Naive thymus-derived CD8-positive, alpha-beta T cell (primary cell): ENCODE measurements around the gene OXSR1. TPM values are rescaled to one million over a fixed set of nuclear protein-coding genes. Genes with fewer than 3 reads are reported as not detected.

Source experiments
- ATAC-seq, 2 donors: fragments of 150-1000 bp; cut with Tn5 transposase in 1 of 2; sonication (Bioruptor Pico), chemical (Tn5 transposase) in 1 of 2; 1 replicate in 1 of 2; 2 replicates in 1 of 2; pipeline ENCODE4 v1.10.0; 2021; ENCODE audit warnings: mild to moderate bottlenecking in 2 of 2, moderate library complexity in 2 of 2
- POLR2A ChIA-PET: fragments of 350-600 bp; sonication (Branson Sonifier 250); formaldehyde crosslinking; loops from one replicate; lab custom pipeline; 2021; ENCODE audit warnings: antibody characterized with exemption; lab: Charles Lee
- DNase-seq, 10 donors: peaks; one replicate each; pipeline versions ENCODE4 v3.0.0 to v3.0.0-alpha.2; 2020 to 2022
- H3K27ac Mint-ChIP-seq, 10 donors: one replicate each; pipeline ENCODE4 v1.8.0; 2020 to 2022; ENCODE audit warnings: mild to moderate bottlenecking in 10 of 10, mixed read lengths in 10 of 10, moderate library complexity in 4 of 10, inconsistent platforms in 1 of 10
- H3K27me3 Mint-ChIP-seq, 5 donors: one replicate each; pipeline ENCODE4 v1.8.0; 2021 to 2022; ENCODE audit warnings: mixed read lengths in 5 of 5
- H3K36me3 Mint-ChIP-seq, 3 donors: one replicate each; pipeline ENCODE4 v1.8.0; 2020 to 2022; ENCODE audit warnings: mixed read lengths in 3 of 3, mild to moderate bottlenecking in 2 of 3, inconsistent platforms in 1 of 3
- H3K4me1 Mint-ChIP-seq, 4 donors: one replicate each; pipeline ENCODE4 v1.8.0; 2021 to 2022; ENCODE audit warnings: mixed read lengths in 4 of 4
- H3K4me3 Mint-ChIP-seq, 10 donors: one replicate each; pipeline ENCODE4 v1.8.0; 2020 to 2022; ENCODE audit warnings: mild to moderate bottlenecking in 10 of 10, mixed read lengths in 10 of 10, moderate library complexity in 6 of 10, inconsistent platforms in 1 of 10
- H3K9me3 Mint-ChIP-seq, 9 donors: one replicate each; pipeline ENCODE4 v1.8.0; 2020 to 2022; ENCODE audit warnings: mixed read lengths in 9 of 9, mild to moderate bottlenecking in 3 of 9, inconsistent platforms in 1 of 9, moderate library complexity in 1 of 9
- polyA plus RNA-seq, 3 donors: library from polyadenylated mRNA; unstranded; fragments of 300-500 nt; fragmentation: Illumina TruSeq; gene quantifications; one replicate each; pipeline ENCODE4 v1.2.3, GENCODE V29; 2021
- total RNA-seq, 8 experiments: library from RNA in 2 of 8; stranded (reverse) in 2 of 8; gene quantifications; one replicate each; pipeline ENCODE4 v1.2.3 and lab custom pipeline; 2021 to 2026

The OXSR1 gene
- total and polyA plus RNA-seq, 5 experiments from 2014 or later, result 12.9 to 40.8 (median 14.0) TPM

DNA sequence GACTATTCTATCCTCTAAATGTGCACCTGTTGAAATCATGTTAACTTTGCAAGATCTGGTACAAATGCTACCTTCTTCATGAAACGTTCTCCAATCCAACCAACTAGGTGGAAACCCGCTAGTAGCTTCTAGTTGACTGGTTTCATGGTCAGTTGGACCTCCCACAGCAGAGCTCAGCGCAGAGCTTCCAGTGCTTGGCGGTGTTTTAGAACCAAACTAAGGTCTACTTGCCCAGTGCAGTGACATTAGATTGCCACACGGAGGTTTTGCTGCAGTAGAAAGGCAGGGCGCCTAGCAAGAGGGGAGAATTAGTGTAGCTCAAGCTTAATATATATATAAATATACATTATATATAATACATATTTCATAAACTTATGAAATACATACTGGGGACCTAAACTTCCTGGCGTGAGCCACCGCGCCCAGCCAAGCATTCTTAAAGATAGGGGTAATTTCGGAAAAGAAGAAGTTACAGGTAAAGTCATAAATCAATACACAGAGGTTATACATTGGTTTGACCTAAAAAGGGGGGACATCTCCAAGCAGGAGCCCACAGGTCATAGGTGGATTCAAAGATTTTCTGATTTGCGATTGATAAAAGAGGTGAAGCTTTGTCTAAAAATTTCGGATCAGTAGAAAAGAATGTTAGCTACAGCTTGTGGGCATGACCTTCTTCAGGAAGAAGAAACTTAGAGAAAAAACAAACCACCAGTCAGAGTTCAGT, 2.1 kb upstream of the OXSR1 start:
- POLR2A ChIA-PET, result interaction anchor here (5.8 kb wide), 1 partner anchor 24 kb away, joined by 192 read pairs; the partner anchor contains the start of genes ACAA1 and MYD88
- ATAC-seq, result no peak

DNA sequence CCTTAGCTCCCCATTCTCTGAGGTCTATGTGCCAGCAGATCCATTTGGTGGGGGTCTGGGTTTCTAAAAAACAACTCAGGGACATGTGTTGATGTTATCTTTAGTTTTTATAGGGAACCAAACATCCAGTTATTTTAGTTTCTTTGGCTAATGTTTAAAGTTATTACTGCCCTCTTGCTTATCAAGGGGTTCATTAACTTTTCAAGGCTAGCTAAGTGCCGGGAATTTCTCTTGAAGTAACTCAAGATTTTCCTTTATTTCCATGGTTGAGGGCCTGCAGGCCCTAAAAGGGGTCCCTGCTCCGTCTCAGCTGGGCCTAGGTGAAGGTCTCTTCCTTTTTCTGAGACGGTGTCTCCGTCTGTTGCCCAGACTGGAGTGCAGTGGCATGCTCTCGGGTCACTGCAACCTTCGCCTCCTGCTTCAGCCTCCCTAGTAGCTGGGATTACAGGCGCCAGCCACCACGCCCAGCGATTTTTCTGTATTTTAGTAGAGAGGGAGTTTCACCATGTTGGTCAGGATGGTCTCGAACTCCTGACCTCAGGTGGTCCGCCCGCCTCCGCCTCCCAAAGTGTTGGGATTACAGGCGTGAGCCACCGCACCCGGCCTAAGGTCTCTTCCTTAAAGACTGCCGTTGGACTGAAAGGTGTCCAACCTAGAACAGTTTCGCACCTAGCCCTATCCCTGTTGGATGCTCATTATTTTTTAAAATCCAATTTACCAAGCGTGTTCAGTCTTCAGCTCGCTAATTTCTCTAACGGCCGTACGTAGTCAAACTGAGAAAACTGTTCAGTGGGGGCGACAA, 1.3 kb upstream of the OXSR1 start:
- peak overlapping the region; percentile 99 to 100 (median 100) for H3K27ac Mint-ChIP-seq
- no peaks in the 10 kb centered on the region for H3K9me3 Mint-ChIP-seq
- ATAC-seq (no peak), DNase-seq (no peak)
- POLR2A ChIA-PET, result interaction anchor here (1.2 to 5.8 kb wide), 8 partner anchors 10 to 161 kb away, joined by 3 to 192 read pairs (median 6); partner anchors contain the start of genes ACAA1, DLEC1 and MYD88
- peaks cover 21 to 40% (median 40%) of the 10 kb centered on the region in 4 donors for H3K4me1 Mint-ChIP-seq
- peaks cover 0 to 4% (median 0%) of the 10 kb centered on the region in 3 donors for H3K36me3 Mint-ChIP-seq
- no peaks in the 10 kb centered on the region for H3K27me3 Mint-ChIP-seq
- H3K4me3 Mint-ChIP-seq, result peak overlapping the region; percentile 88 to 97 (median 95)

More for the DNA sequence above, 2.1 kb upstream of the OXSR1 start:
- no peaks in the 10 kb centered on the region for H3K27me3 Mint-ChIP-seq
- H3K9me3 Mint-ChIP-seq, result no peaks in the 10 kb centered on the region
- H3K27ac Mint-ChIP-seq, result peak overlapping the region in 8 of 10 donors; percentile 19 to 100 (median 100)
- peak in 3 of 10 donors; percentile 22 to 28 (median 27) for DNase-seq
- peaks cover 0 to 4% (median 0%) of the 10 kb centered on the region in 3 donors for H3K36me3 Mint-ChIP-seq
- peaks cover 21 to 35% (median 32%) of the 10 kb centered on the region in 4 donors for H3K4me1 Mint-ChIP-seq
- H3K4me3 Mint-ChIP-seq, result peak overlapping the region in 5 of 10 donors; percentile 3 to 67 (median 22)

- ATAC-seq (peak; percentile 17 to 35), DNase-seq (no peak)
- no peaks in the 10 kb centered on the region for H3K27me3 Mint-ChIP-seq
- no peaks in the 10 kb centered on the region for H3K9me3 Mint-ChIP-seq
- H3K36me3 Mint-ChIP-seq, result peaks cover 0 to 4% (median 0%) of the 10 kb centered on the region in 3 donors
- peak overlapping the region; percentile 88 to 97 (median 95) for H3K4me3 Mint-ChIP-seq
- H3K27ac Mint-ChIP-seq, result peak overlapping the region; percentile 99 to 100 (median 100)
- peaks cover 21 to 45% (median 45%) of the 10 kb centered on the region in 4 donors for H3K4me1 Mint-ChIP-seq
- POLR2A ChIA-PET, result interaction anchor here (1.0 to 5.8 kb wide), 11 partner anchors 10 to 332 kb away, joined by 3 to 192 read pairs (median 5); partner anchors contain the start of genes ACAA1, DLEC1, EXOG and MYD88
Measured at GRCh38 chr3:38164643-38164951, 740 bp upstream of the OXSR1 start.

GRCh38 chr3:38165722-38166387, 518 bp downstream of the OXSR1 start:
- Mint-ChIP-seq H3K27me3 (no peaks in the 10 kb centered on the region), H3K4me1 (peaks cover 21 to 55% (median 54%) of the 10 kb centered on the region in 4 donors), H3K27ac (peak overlapping the region; percentile 91 to 100 (median 100)), H3K4me3 (peak overlapping the region; percentile 88 to 97 (median 95)), H3K36me3 (peaks cover 0 to 4% (median 0%) of the 10 kb centered on the region in 3 donors), H3K9me3 (no peaks in the 10 kb centered on the region)
- peak; percentile 0 to 7 for ATAC-seq
- POLR2A ChIA-PET, result interaction anchor here (0.5 to 5.8 kb wide), 15 partner anchors 13 to 986 kb away, joined by 3 to 192 read pairs (median 4); partner anchors contain the start of genes ACAA1, DLEC1, EXOG and MYD88
- DNase-seq, result peak in 1 of 10 donors; percentile 67

DNA sequence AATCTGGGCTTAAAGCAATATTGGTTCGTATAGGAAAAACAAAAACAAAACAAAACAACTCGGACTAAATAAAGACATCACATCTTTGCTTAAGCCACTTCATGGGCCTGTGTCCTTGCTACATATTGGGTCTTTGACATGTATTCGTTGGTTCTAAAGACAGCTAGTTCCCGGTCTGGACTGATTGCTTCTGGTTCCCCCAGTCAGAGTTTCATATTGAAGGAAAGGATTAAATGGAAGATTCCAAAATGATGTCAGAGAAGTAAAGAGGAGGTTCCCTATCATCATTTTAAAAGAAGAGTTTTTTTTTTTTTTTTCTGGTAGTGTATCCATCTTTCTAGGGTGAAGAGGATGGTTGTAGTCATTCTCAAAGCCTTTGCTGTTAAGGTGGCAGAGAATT, 2.3 kb downstream of the OXSR1 start:
- DNase-seq (no peak), ATAC-seq (no peak)
- Mint-ChIP-seq H3K27ac (peak overlapping the region in 6 of 10 donors; percentile 5 to 100 (median 74)), H3K36me3 (peaks cover 0 to 4% (median 0%) of the 10 kb centered on the region in 3 donors), H3K9me3 (no peaks in the 10 kb centered on the region), H3K4me3 (peak overlapping the region in 9 of 10 donors; percentile 52 to 96 (median 92)), H3K4me1 (peaks cover 26 to 72% (median 66%) of the 10 kb centered on the region in 4 donors), H3K27me3 (no peaks in the 10 kb centered on the region)
- POLR2A ChIA-PET, result interaction anchor here (0.9 to 5.8 kb wide), 2 partner anchors 14 to 28 kb away, joined by 3 to 192 read pairs; partner anchors contain the start of genes ACAA1 and MYD88

GRCh38 chr3:38168151-38169026, 3.1 kb downstream of the OXSR1 start:
- Mint-ChIP-seq H3K4me3 (peak overlapping the region in 7 of 10 donors; percentile 11 to 96 (median 54)), H3K27ac (peak overlapping the region in 5 of 10 donors; percentile 3 to 100 (median 32)), H3K9me3 (no peaks in the 10 kb centered on the region), H3K36me3 (peaks cover 0 to 4% (median 0%) of the 10 kb centered on the region in 3 donors), H3K4me1 (peaks cover 26 to 80% (median 74%) of the 10 kb centered on the region in 4 donors), H3K27me3 (no peaks in the 10 kb centered on the region)
- DNase-seq (no peak), ATAC-seq (no peak)
- POLR2A ChIA-PET, result interaction anchor here (5.8 kb wide), 1 partner anchor 29 kb away, joined by 192 read pairs; the partner anchor contains the start of genes ACAA1 and MYD88

DNA sequence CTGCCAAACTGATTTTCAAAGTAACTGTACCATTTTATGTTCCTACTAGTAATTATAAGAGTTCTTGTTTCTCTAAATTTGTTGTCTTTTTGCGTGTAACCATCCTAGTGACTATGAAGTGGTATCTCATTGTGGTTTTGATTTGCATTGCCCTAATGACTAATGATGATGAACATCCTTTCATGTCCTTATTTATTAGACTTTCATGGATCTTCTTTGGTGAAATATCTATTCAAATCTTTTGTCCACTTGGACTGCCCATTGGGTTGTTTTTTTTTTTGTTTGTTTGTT, 3.6 kb downstream of the OXSR1 start:
- DNase-seq (no peak), ATAC-seq (no peak)
- H3K27ac Mint-ChIP-seq, result peak overlapping the region in 4 of 10 donors; percentile 19 to 100 (median 47)

DNA sequence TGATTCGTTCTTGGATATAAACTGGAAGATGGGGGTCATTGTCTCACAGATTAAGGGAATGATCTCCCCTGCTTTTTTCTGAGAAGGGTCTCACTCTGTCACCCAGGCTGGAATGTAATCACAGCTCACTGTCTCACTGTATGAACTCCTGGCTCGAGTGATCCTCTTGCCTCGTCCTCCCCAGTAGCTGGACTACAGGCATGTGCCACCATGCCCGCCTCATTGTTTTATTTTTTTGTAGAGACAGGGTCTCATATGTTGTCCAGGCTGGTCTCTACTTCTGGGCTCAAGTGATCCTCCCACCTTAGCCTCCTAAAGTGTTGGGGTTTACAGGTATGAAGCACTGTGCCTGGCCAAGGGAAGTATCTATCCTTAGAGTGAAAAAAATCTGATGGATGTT, 5.4 kb downstream of the OXSR1 start:
- H3K27me3 Mint-ChIP-seq, result no peaks in the 10 kb centered on the region
- POLR2A ChIA-PET, result no interaction called here
- H3K4me1 Mint-ChIP-seq, result peaks cover 33 to 92% (median 84%) of the 10 kb centered on the region in 4 donors
- DNase-seq (no peak), ATAC-seq (no peak)
- peaks cover 0 to 4% (median 0%) of the 10 kb centered on the region in 3 donors for H3K36me3 Mint-ChIP-seq
- H3K9me3 Mint-ChIP-seq, result no peaks in the 10 kb centered on the region
- peak overlapping the region in 2 of 10 donors; percentile 16 to 65 for H3K27ac Mint-ChIP-seq
- H3K4me3 Mint-ChIP-seq, result no peak overlapping the region

More for the DNA sequence above, 3.6 kb downstream of the OXSR1 start:
- Mint-ChIP-seq H3K4me1 (peaks cover 31 to 86% (median 80%) of the 10 kb centered on the region in 4 donors), H3K9me3 (no peaks in the 10 kb centered on the region), H3K36me3 (peaks cover 0 to 4% (median 0%) of the 10 kb centered on the region in 3 donors), H3K27me3 (no peaks in the 10 kb centered on the region), H3K4me3 (peak overlapping the region in 3 of 10 donors; percentile 5 to 45 (median 26))
- POLR2A ChIA-PET, result no interaction called here

GRCh38 chr3:38171622-38172021, 6.3 kb downstream of the OXSR1 start:
- Mint-ChIP-seq H3K4me1 (peaks cover 29 to 90% (median 77%) of the 10 kb centered on the region in 4 donors), H3K36me3 (peaks cover 0 to 4% (median 0%) of the 10 kb centered on the region in 3 donors), H3K27me3 (no peaks in the 10 kb centered on the region), H3K27ac (no peak overlapping the region), H3K9me3 (no peaks in the 10 kb centered on the region), H3K4me3 (no peak overlapping the region)
- POLR2A ChIA-PET, result no interaction called here
- DNase-seq, result no peak
- ATAC-seq, result no peak

DNA sequence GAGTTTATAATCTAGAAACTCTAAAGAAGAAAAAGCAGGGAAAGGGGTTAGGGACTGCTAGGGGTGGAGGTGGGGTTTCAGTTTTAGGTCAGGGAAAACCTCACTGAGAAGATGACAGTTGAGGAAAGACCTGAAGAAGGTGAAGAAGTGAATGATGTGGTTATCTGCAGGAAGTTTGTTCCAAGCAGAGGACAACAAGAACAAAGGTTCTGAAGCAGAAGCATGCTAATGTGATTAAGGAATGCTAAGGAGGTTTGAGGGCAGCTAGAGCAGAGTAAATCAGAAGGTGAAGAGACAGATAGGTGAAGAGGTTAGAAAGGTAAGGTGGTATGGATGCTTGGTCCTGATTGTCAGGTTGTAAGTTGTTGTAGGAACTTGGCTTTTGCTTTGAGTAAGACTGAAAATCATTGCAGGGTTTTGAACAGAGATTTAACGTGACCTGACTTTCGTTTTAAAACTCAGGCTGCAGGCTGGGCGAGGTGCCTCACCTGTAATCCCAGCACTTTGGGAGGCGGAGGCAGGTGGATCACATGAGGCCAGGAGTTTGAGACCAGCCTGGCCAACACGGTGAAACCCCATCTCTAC, 8.6 kb downstream of the OXSR1 start:
- peak overlapping the region; percentile 1 to 79 (median 52) for H3K27ac Mint-ChIP-seq
- DNase-seq, result no peak
- H3K4me3 Mint-ChIP-seq, result peak overlapping the region in 6 of 10 donors; percentile 0 to 34 (median 7)
- peaks cover 0 to 9% (median 8%) of the 10 kb centered on the region in 3 donors for H3K36me3 Mint-ChIP-seq
- no peaks in the 10 kb centered on the region for H3K9me3 Mint-ChIP-seq
- peaks cover 20 to 80% (median 66%) of the 10 kb centered on the region in 4 donors for H3K4me1 Mint-ChIP-seq
- H3K27me3 Mint-ChIP-seq, result no peaks in the 10 kb centered on the region
- POLR2A ChIA-PET, result no interaction called here
- peak in 1 of 2 donors; percentile 33 for ATAC-seq
